HepG2 (cell line): Measurements from ENCODE around the gene CENPP. TPM values are rescaled to one million over a fixed set of nuclear protein-coding genes. Genes with fewer than 3 reads are reported as not detected.

Source experiments
- ATAC-seq: fragments of 200-7000 bp; cut with Tn5 transposase; 3 replicates; pipeline ENCODE4 v1.9.1; 2020; ENCODE audit warnings: mild to moderate bottlenecking, moderate library complexity
- BruUV-seq: library from RNA; stranded (reverse); fragments of 400-500 nt; replicated peaks from 2 replicates; lab custom pipeline; 2021; lab: Mats Ljungman, UMichigan
- CTCF ChIA-PET: fragments of 300-600 bp; formaldehyde crosslinking; extraction: SDS; loops from one replicate; lab custom pipeline; 2021; ENCODE audit warnings: low total read pairs, inconsistent platforms, low intra/inter-chr PET ratio; lab: Yijun Ruan, JAX
- POLR2A ChIA-PET: fragments of 350-600 bp; sonication (Branson Sonifier 250); formaldehyde crosslinking; loops from one replicate; lab custom pipeline; 2020; ENCODE audit warnings: antibody characterized with exemption, inconsistent platforms; lab: Yijun Ruan, JAX
- DNase-seq: peaks from one replicate; pipeline ENCODE4 v3.0.0-alpha.2; 2015; ENCODE audit warnings: low spot score
- FAIRE-seq: peaks from 3 replicates; lab custom pipeline; 2011; peaks lifted over from hg19 to GRCh38; lab: Jason Lieb, UNC
- H2AFZ ChIP-seq: one replicate; pipeline ENCODE4 v1.6.1; 2011; ENCODE audit warnings: low read length, inconsistent platforms
- H3K27ac ChIP-seq: fragments of 300-600 bp; 3 replicates; pipeline ENCODE4 v1.8.0; 2011; ENCODE audit warnings: mixed run types, mild to moderate bottlenecking, mixed read lengths, low read length, inconsistent platforms; ENCODE audit not compliant: insufficient read depth; ENCODE audit errors: extremely low read length
- H3K27me3 ChIP-seq, 2 experiments: fragments of 200-600 bp in 1 of 2; 2 replicates in 1 of 2; 3 replicates in 1 of 2; pipeline versions ENCODE4 v1.6.0 to v1.8.0; 2011; ENCODE audit warnings: low read length in 2 of 2, mild to moderate bottlenecking in 2 of 2, moderate library complexity in 2 of 2, inconsistent platforms in 1 of 2; ENCODE audit not compliant: insufficient read depth in 2 of 2, control insufficient read depth in 1 of 2
- H3K36me3 ChIP-seq, 2 experiments: fragments of 200-600 bp in 1 of 2; replicated peaks in 1 of 2; 2 replicates in 1 of 2; 3 replicates in 1 of 2; pipeline versions ENCODE4 v1.5.1 to v1.8.0; 2011; ENCODE audit warnings: low read length in 2 of 2, inconsistent platforms in 1 of 2; ENCODE audit not compliant: insufficient read depth in 2 of 2, control insufficient read depth in 1 of 2
- H3K4me1 ChIP-seq: 2 replicates; pipeline ENCODE4 v1.5.1; 2012; ENCODE audit warnings: low read length, inconsistent platforms; ENCODE audit not compliant: insufficient read depth
- H3K4me2 ChIP-seq: 2 replicates; pipeline ENCODE4 v1.6.0; 2011; ENCODE audit warnings: low read depth, low read length, inconsistent platforms
- H3K4me3 ChIP-seq, 3 experiments: fragments of 200-600 bp in 1 of 3; sonication (generic), shearing (Covaris generic) in 1 of 3; replicated peaks in 1 of 3; 2 replicates each; pipeline ENCODE4 v1.5.1; 2011 to 2016; ENCODE audit warnings: low read length in 3 of 3, inconsistent platforms in 2 of 3, low read depth in 2 of 3, mild to moderate bottlenecking in 2 of 3, control low read depth in 1 of 3, mixed read lengths in 1 of 3; ENCODE audit not compliant: insufficient read depth in 1 of 3
- H3K79me2 ChIP-seq: one replicate; pipeline ENCODE4 v1.6.1; 2011; ENCODE audit warnings: low read length, inconsistent platforms; ENCODE audit not compliant: insufficient read depth
- H3K9ac ChIP-seq: 2 replicates; pipeline ENCODE4 v1.6.0; 2011; ENCODE audit warnings: mild to moderate bottlenecking, low read depth, low read length, inconsistent platforms; ENCODE audit not compliant: insufficient read depth
- H3K9me3 ChIP-seq: 2 replicates; pipeline ENCODE4 v1.5.1; 2012; ENCODE audit warnings: mild to moderate bottlenecking, low read length
- H4K20me1 ChIP-seq: 2 replicates; pipeline ENCODE4 v1.6.0; 2011; ENCODE audit warnings: inconsistent platforms, mild to moderate bottlenecking, low read length, moderate library complexity; ENCODE audit not compliant: insufficient read depth
- ATF4 ChIP-seq, 2 experiments: fragments of 450-650 bp in 1 of 2; sonication (generic) in 1 of 2; formaldehyde crosslinking; IDR thresholded peaks; 2 replicates each; pipeline versions ENCODE4 v1.5.0 to v1.8.0; 2020 to 2022; ENCODE audit warnings: mild to moderate bottlenecking in 1 of 2, missing genetic modification reagents in 1 of 2
- CBX5 ChIP-seq: sonication (generic); formaldehyde crosslinking; IDR thresholded peaks from 2 replicates; pipeline ENCODE4 v1.4.0; 2020; ENCODE audit warnings: missing genetic modification reagents, borderline replicate concordance
- CREM ChIP-seq, 2 experiments: sonication (generic) in 1 of 2; formaldehyde crosslinking in 1 of 2; IDR thresholded peaks; 2 replicates each; pipeline versions ENCODE4 v1.4.0 to v1.6.1; 2016 to 2020; ENCODE audit warnings: antibody characterized with exemption in 1 of 2, mild to moderate bottlenecking in 1 of 2, missing genetic modification reagents in 1 of 2
- DPF2 ChIP-seq: sonication (generic); formaldehyde crosslinking; IDR thresholded peaks from 2 replicates; pipeline ENCODE4 v1.4.0; 2020; ENCODE audit warnings: mild to moderate bottlenecking, low read depth, missing genetic modification reagents, borderline replicate concordance
- RNF2 ChIP-seq: fragments of 450-650 bp; conservative IDR thresholded peaks from 2 replicates; pipeline ENCODE4 v1.6.1; 2016; ENCODE audit warnings: low read depth
- U2AF2 ChIP-seq: fragments of 200-400 bp; formaldehyde crosslinking; IDR thresholded peaks from 2 replicates; pipeline ENCODE4 v1.6.1; 2017; ENCODE audit warnings: low read depth, mild to moderate bottlenecking, low read length
- UBTF ChIP-seq: sonication (generic); formaldehyde crosslinking; IDR thresholded peaks from 2 replicates; pipeline ENCODE4 v1.4.0; 2020; ENCODE audit warnings: mild to moderate bottlenecking, missing genetic modification reagents
- ZBTB25 ChIP-seq: IDR thresholded peaks from 2 replicates; pipeline ENCODE4 v1.6.1; 2018; ENCODE audit warnings: missing genetic modification reagents
- ZNF18 ChIP-seq: sonication (generic); formaldehyde crosslinking; IDR thresholded peaks from 2 replicates; pipeline ENCODE4 v1.8.0; 2022; ENCODE audit warnings: mild to moderate bottlenecking, missing genetic modification reagents; ENCODE audit not compliant: insufficient replicate concordance
- ZNF180 ChIP-seq: sonication (generic); formaldehyde crosslinking; IDR thresholded peaks from 2 replicates; pipeline ENCODE4 v1.4.0; 2020; ENCODE audit warnings: low read depth, missing genetic modification reagents, borderline replicate concordance
- ZNF30 ChIP-seq: sonication (generic); formaldehyde crosslinking; IDR thresholded peaks from 2 replicates; pipeline ENCODE4 v1.5.0; 2020; ENCODE audit warnings: mild to moderate bottlenecking, missing genetic modification reagents
- ZNF552 ChIP-seq: sonication (generic); formaldehyde crosslinking; IDR thresholded peaks from 2 replicates; pipeline ENCODE4 v1.9.0; 2022; ENCODE audit warnings: missing genetic modification reagents, mild to moderate bottlenecking, borderline replicate concordance
- ZNF777 ChIP-seq: sonication (generic); formaldehyde crosslinking; IDR thresholded peaks from 2 replicates; pipeline ENCODE4 v1.4.0; 2020; ENCODE audit warnings: missing genetic modification reagents
- WGBS: methylation state at CpG from one replicate; pipeline ENCODE4 v1.1.6; 2017; ENCODE audit warnings: low lambda C conversion rate; 5-methylcytosine and 5-hydroxymethylcytosine counted together
- in situ Hi-C: cut with HindIII; loops from 2 replicates; pipeline ENCODE4 v1.10.0; 2017; ENCODE audit warnings: low pct_unique_long_range_greater_than_20kb; ENCODE audit not compliant: extremely low pct_ligation_motif_present
- intact Hi-C: fragments of 100-400 bp; cut with micrococcal nuclease; formaldehyde crosslinking; loops from one replicate; pipeline ENCODE4 v1.10.0; 2022; ENCODE audit not compliant: unreplicated experiment
- polyA plus RNA-seq, 8 experiments: library from polyadenylated mRNA; depleted of rRNA in 3 of 8; stranded (reverse) in 7 of 8; unstranded in 1 of 8; fragments of >200 nt; fragmentation: Illumina TruSeq in 4 of 8; extraction: Trizol in 4 of 8; gene quantifications; 2 replicates each; pipeline versions ENCODE4 v1.2.1 to v1.2.3, GENCODE V29; 2011 to 2016; ENCODE audit warnings: low read depth in 4 of 8, missing spikeins in 1 of 8, mixed read lengths in 1 of 8; ENCODE audit not compliant: insufficient read depth in 1 of 8
- total RNA-seq, 5 experiments: library from RNA; depleted of rRNA; stranded (reverse); fragments of >200 nt; fragmentation: Illumina TruSeq; extraction: Trizol; gene quantifications; 2 replicates each; pipeline ENCODE4 v1.2.3, GENCODE V29; 2016; ENCODE audit warnings: low read depth in 1 of 5
- TF ChIP-seq, protein P1 (sequence below): IDR thresholded peaks from 2 replicates; pipeline ENCODE4 v1.4.0; 2020; ENCODE audit warnings: mild to moderate bottlenecking, missing genetic modification reagents

Gene CENPP
- total and polyA plus RNA-seq, 2 of the 13 experiments (the other 11 are each of a cell fraction or from before 2014, with no cell fraction given): 2.0 to 11.4 TPM

GRCh38 chr9:92500725-92501124 lies 175.0 kb downstream of the CENPP start:
- no peaks in the 10 kb centered on the region for H3K4me1 ChIP-seq
- ChIA-PET POLR2A (no interaction called here), CTCF (interaction anchor here (2.4 kb wide), 1 partner anchor 134 kb away, joined by 32 read pairs; no protein-coding TSS in a partner anchor)
- BruUV-seq: no TSS peak
- no peaks in the 10 kb centered on the region for H3K79me2 ChIP-seq
- in situ Hi-C loops: loop anchor here (5.0 kb wide), 1 partner anchor 132 kb away; no protein-coding TSS in a partner anchor
- H3K4me2 ChIP-seq: no peak overlapping the region
- no peaks in the 10 kb centered on the region for H4K20me1 ChIP-seq
- no peaks in the 10 kb centered on the region for H3K36me3 ChIP-seq
- no peak overlapping the region for H3K27ac ChIP-seq
- ATAC-seq (no peak), DNase-seq (no peak), FAIRE-seq (no peak)
- H3K9ac ChIP-seq: no peak overlapping the region
- no peaks in the 10 kb centered on the region for H3K27me3 ChIP-seq
- H3K9me3 ChIP-seq: no peaks in the 10 kb centered on the region
- intact Hi-C loops: no loop called here
- 95% methylated on average over 5 of the region's 5 CpGs for WGBS
- H2AFZ ChIP-seq: no peak overlapping the region
- no peak overlapping the region for H3K4me3 ChIP-seq
- TF ChIP-seq, protein P1, sequence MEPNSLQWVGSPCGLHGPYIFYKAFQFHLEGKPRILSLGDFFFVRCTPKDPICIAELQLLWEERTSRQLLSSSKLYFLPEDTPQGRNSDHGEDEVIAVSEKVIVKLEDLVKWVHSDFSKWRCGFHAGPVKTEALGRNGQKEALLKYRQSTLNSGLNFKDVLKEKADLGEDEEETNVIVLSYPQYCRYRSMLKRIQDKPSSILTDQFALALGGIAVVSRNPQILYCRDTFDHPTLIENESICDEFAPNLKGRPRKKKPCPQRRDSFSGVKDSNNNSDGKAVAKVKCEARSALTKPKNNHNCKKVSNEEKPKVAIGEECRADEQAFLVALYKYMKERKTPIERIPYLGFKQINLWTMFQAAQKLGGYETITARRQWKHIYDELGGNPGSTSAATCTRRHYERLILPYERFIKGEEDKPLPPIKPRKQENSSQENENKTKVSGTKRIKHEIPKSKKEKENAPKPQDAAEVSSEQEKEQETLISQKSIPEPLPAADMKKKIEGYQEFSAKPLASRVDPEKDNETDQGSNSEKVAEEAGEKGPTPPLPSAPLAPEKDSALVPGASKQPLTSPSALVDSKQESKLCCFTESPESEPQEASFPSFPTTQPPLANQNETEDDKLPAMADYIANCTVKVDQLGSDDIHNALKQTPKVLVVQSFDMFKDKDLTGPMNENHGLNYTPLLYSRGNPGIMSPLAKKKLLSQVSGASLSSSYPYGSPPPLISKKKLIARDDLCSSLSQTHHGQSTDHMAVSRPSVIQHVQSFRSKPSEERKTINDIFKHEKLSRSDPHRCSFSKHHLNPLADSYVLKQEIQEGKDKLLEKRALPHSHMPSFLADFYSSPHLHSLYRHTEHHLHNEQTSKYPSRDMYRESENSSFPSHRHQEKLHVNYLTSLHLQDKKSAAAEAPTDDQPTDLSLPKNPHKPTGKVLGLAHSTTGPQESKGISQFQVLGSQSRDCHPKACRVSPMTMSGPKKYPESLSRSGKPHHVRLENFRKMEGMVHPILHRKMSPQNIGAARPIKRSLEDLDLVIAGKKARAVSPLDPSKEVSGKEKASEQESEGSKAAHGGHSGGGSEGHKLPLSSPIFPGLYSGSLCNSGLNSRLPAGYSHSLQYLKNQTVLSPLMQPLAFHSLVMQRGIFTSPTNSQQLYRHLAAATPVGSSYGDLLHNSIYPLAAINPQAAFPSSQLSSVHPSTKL (CRISPR knock-in tag): no peak
- no peak for TF ChIP-seq ZNF777 (CRISPR knock-in tag)
- no peak for TF ChIP-seq ZNF552
- TF ChIP-seq ZNF180 (CRISPR knock-in tag): no peak
- no peak for TF ChIP-seq CREM (IDR thresholded peaks at IDR 0.05)
- no peak for TF ChIP-seq CREM (CRISPR knock-in tag; IDR thresholded peaks at IDR 0.05)
- no peak for TF ChIP-seq DPF2 (CRISPR knock-in tag)
- TF ChIP-seq RNF2: no peak
- TF ChIP-seq UBTF (CRISPR knock-in tag): no peak
- TF ChIP-seq ATF4 (CRISPR knock-in tag; IDR thresholded peaks at IDR 0.05): no peak
- TF ChIP-seq CBX5 (CRISPR knock-in tag): no peak
- TF ChIP-seq ZNF30: no peak
- no peak for TF ChIP-seq ZNF18 (CRISPR knock-in tag)
- no peak for TF ChIP-seq U2AF2
- TF ChIP-seq ZBTB25 (CRISPR knock-in tag): no peak
